Hematopoietic multipotent progenitor cell treated with erythropoietin and hydrocortisone succinate and interleukin-3 and kit ligand, for 15 days (in vitro differentiated cells): Measurements from ENCODE around the gene METTL8.
A peak's percentile ranks its signal among the peaks of the same experiment; 100 is the strongest.
"Not testable (repeated sequence)": the region's sequence is repeated elsewhere in the genome, so short reads cannot be mapped to it uniquely, and the experiment has no call there.

ENCODE experiments used
- DNase-seq: peaks from one replicate; pipeline ENCODE4 v3.0.0-alpha.2; 2015; ENCODE audit warnings: low spot score

Gene METTL8

DNA sequence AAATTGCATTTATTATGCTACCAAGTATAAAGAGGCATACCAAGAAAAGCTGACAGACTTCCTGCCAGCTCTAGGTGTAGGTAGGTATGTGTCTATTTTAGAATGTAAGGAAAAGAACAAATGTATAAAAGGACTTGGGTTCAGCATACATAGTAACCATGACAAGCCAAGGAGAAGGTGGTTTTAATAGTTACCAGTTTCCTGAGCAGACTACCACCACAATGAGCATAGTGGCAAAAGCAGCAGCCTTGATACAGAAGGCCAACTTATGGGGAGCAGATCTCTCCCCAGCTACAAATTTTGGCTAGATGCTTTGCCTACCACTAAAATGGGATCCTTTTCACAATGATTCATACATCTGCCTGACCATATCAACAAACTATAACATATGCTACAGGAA, 34.5 kb downstream of the METTL8 start:
- no peak for DNase-seq

DNA sequence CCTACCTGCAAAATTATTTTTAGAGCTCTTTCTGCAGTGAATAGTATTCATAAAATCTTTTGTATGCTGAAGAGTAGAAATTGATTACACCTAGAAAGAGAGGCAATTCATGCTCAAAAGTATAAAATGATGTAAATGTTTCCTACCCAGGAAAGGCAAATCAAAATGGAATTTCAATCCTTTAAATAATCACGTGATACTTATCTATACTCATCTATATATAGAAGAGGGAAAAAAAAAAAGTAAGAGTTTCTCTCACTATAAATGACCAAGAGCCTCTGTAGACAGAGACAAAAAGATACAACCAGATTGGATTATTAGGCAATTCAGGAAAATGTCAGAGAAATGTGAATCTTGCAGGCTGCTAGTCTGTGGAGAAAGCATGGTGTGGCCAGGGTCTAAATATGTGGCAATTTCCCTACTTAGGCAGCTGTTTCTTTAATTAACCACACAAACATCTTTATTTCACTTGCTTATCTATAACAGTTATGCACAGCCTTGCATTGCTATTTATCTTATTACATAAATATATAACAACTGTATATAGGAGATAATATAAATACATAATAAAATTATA, 39.5 kb downstream of the METTL8 start:
- no peak for DNase-seq

DNA sequence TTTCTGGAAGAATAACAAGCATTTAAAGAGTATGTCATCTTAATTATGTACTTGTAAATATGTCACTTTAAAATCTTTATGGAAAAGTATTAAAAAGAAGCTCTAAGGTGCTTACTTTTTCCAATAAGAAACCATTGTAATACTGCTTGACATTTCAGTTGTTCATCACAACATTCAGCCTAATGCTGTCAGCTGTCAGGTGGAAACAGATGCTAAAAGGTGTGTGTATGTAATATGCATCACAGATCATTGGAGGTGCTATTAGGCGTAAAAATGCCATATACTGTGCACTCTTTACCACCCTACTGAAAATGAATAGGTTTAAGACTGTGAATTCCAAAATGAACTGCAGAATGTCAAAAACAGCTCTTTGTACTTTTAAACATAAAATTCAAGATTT, 40.3 kb downstream of the METTL8 start:
- no peak for DNase-seq

DNA sequence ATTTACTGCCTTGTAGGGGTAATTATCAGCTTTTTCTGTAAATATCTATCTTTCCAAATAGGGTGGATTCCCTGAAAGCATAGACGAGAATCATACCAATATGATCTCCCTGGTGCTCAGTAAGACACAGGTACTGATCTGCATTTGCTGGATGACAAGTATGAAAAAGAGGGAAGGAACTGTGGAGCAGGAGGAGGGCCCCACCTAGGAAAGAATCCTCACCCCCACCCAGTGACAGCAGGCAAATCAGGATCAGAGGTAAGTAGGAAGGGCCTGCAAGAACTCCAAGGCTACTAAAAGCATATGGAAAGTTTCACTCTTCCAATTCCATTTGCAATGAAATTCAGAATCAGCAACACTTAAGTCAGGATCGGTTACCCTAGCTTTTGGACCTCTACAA, 42.3 kb downstream of the METTL8 start:
- DNase-seq, result no peak

DNA sequence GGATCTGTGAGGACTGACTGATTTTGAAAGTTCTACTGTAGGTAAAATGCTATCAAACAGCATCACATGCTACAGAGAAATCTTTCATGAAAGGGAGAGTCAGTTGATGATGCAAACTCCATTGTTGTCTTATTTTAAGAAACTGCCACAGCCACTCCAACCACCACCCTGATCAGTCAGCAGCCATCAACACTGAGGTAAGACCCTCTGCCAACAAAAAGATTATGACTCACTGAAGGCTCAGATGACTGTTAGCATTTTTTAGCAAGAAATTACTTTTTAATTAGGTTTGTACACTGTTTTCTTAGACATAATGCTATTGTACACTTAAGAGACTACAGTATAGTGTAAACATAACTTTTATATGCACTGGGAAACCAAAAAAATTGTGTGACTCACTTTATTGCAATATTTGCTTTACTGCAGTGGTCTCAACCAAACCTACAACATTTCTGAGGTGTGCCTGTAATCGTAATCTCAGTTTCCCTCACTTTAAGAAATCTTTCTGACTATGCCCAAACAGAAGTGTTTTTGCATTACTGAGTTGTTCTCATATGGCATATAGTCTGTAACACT, 42.8 kb downstream of the METTL8 start:
- no peak for DNase-seq

- no peak for DNase-seq
Observed at GRCh38 chr2:171389780-171390179, 44.0 kb downstream of the METTL8 start.

DNA sequence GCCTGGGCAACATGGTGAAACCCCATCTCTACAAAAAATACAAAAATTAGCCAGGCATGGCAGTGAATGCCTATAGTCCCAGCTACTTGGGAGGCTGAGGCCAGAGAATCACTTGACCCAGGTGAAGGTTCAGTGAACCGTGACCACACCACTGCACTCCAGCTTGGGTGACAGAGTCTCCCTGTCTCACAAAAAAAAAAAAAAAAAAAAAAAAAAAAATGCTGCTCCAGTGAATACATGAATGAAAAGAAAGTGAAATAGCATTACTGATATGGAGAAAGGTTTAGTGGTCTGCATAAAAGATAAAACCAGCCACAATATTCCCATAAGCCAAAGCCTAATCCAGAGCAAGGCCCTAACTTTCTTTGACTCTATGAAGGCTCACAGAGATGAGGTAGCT, 44.5 kb downstream of the METTL8 start:
- DNase-seq, result no peak

- DNase-seq, result no peak
Observed at GRCh38 chr2:171387052-171387451, 46.7 kb downstream of the METTL8 start.

DNA sequence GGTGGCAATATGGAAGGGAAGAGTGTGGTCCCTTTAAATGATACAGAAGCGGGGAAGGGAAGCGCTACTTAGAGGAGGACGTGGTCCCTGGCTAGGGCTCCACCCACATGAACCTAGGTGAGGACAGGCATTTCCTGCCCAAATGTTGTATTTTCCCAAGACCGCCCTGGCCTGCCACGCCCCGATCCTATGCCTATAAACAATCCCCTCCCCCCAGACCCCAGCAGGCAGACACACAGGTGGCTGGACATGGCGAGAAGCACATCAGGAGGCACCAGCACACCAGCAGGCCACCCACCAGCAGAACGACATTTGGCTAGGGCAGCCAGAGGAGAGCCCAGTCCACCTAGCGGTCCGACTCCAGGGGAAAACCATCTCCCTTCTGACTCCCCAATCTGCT, 47.2 kb downstream of the METTL8 start:
- DNase-seq, result no peak

GRCh38 chr2:171383134-171383533, 50.7 kb downstream of the METTL8 start:
- no peak for DNase-seq

- DNase-seq, result not testable (repeated sequence)
Observed at GRCh38 chr2:171382175-171382574, 51.6 kb downstream of the METTL8 start.

GRCh38 chr2:171377852-171378251, 55.9 kb downstream of the METTL8 start:
- not testable (repeated sequence) for DNase-seq

DNA sequence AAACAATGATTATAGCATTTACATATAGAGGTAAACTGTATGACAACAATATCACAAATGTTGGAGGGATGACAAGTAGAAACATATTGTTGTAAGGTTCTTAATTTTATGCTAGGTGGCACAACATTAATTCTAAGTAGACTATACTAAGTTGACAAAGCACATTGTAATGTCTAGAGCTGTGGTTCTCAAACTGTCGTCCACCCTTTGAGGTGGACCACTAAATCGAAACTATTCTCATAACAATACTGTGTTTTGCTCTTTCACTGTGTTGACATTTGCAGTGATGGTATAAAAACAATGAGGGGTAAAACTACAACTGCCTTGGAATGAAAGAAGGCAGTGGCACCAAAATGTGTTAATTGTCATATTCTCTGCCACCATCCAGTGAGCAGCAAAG, 66.1 kb downstream of the METTL8 start:
- DNase-seq, result no peak

DNA sequence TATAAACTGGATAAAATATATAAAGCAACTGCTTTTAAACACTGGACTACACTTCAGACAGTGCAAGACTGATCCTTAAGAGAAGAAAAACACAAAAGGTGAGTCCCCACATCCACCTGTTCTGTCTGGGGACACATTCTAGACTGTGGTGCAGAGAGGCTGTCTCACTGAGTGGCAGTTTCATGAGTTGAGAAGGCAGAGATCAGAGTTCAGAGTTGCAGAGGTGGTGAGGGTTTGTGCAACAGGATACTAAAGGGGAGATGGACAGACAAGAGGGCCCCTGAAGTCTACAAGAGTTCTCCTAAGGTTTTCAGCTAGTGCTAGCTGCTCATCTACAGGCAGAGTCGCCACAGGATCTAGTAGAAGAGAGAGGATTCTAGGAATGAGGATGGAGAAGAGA, 68.0 kb downstream of the METTL8 start:
- no peak for DNase-seq

GRCh38 chr2:171365232-171365631, 68.6 kb downstream of the METTL8 start:
- no peak for DNase-seq

- no peak for DNase-seq
Observed at GRCh38 chr2:171362396-171362795, 71.4 kb downstream of the METTL8 start.

- peak; percentile 1 for DNase-seq
Observed at GRCh38 chr2:171360905-171361304, 72.9 kb downstream of the METTL8 start.

DNA sequence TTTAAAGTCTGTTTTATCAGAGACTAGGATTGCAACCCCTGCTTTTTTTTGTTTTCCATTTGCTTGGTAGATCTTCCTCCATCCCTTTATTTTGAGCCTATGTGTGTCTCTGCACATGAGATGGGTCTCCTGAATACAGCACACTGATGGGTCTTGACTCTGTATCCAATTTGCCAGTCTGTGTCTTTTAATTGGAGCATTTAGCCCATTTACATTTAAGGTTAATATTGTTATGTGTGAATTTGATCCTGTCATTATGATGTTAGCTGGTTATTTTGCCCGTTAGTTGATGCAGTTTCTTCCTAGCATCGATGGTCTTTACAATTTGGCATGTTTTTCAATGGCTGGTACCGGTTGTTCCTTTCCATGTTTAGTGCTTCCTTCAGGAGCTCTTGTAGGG, 80.0 kb downstream of the METTL8 start:
- not testable (repeated sequence) for DNase-seq

DNA sequence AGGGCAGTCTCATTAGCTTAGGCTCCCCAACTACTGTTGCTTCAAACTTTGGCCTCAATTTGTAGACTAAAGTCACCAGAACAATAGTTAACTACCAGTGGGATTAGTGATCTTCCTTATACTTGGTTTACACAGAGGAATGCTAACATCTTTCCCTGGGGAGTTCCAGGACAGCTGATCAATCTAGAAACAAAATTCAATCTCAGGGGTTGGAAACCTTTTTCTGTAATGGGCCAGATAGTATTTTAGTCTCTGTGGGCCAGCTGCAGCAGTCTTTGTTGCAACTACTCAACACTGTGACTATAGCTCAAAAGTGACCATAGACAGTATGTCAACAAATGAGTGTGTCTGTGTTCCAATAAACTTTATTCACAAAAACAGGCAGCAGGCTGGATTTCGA, 85.7 kb downstream of the METTL8 start:
- no peak for DNase-seq

- no peak for DNase-seq
Observed at GRCh38 chr2:171347591-171348032, 86.2 kb downstream of the METTL8 start.

DNA sequence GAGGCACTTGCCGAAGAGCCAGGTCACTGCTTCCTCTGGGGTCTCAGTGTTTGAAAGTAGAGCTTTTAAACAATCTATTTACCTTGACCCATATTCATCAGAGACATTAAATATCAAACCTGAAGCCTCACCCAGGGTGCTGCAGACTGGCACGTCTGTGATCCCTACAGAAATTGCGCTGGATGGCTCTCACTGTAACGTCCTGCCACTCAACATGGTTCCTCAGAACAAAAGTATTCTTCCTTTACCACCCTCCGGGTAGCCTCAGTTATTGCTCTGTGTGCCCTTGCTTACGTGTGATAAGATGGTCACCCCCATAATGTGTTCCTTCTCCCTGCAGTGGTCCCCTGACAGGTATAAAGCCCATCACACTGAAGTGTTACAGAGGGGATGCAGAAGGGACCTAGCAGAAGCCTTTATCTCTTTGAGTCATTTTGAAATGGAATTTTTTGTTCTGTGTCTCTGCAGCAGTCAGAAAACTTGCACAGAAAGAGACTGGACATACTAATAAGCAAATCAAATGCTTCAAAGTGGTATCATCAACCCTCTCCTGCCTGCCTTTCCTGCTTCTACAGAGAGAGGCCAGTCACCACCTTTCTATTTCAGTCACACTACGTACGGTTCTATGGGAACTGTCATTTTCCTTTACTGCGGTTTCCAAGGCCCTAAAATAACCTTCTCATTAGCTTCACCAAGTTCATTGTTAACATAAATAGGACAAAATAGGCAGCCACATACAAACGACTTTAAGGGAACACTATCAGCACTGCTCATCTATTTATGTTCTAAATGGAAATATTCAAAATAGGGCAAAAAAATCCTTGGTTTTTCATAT, 86.8 kb downstream of the METTL8 start:
- no peak for DNase-seq

DNA sequence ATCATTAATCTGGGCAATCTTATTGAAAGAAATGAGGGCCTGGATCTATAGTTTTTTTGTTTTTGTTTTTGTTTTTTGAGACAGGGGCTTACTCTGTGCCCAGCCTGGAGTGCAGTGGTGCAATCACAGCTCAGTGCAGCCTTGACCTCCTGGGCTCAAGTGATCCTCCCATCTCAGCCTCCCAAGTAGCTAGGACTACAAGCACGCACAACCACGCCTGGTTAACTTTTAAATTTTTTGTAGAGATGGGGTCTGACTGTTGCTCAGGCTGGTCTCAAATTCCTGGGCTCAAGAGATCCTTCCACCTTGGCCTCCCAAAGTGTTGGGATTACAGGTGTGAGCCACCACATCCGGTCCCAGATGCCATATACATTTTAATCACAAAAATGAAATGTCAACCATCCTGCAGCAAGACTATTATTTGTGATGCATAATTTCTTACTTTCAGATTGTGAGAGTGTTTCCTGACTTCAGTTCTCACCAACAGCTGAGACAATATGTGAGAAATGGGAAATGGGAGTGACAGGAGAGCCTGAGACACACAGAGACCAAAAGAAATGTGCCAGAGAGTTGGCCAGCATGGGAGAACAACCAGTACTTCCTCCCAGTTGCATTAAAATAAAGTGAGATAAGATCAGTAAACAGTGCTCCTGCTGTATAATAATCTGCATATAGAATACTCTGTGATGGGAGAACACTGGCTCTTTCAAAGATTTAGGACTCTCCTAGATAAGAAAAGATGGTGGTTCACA, 87.6 kb downstream of the METTL8 start:
- no peak for DNase-seq

DNA sequence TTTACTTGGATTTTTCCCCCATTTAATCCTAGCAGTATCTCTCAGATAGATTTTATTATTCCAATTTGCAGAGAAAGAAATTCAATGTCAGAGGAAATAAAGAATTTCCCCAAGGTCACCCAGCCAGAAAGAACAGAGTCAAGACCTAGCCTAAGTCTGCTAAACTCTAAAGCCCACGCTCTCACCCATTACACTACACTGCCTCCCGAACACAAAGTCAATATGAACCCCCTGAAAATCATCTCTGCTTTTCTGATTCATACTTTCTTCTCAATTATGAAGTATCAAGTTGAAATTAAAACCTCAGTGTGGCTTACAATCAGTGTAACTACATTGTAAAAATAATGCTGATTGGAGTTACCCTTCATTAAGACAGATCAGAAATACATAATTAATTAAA, 89.6 kb downstream of the METTL8 start:
- no peak for DNase-seq
